Epithelial cell of esophagus (primary cell): ENCODE measurements around the gene ASB16.

Experiments used
- DNase-seq: peaks from one replicate; pipeline ENCODE4 v3.0.0; 2010; ENCODE audit warnings: low read depth
- H3K4me3 ChIP-seq: 2 replicates; pipeline ENCODE4 v1.5.1; 2011; ENCODE audit warnings: mild to moderate bottlenecking, low read length, control low read depth
- TF ChIP-seq, protein P1 (sequence below): IDR thresholded peaks from 2 replicates; pipeline ENCODE4 v1.5.1; 2011; ENCODE audit warnings: low read depth, mild to moderate bottlenecking, low read length, control low read depth, inconsistent platforms; ENCODE audit not compliant: insufficient read depth; ENCODE audit errors: missing control alignments

ASB16 gene

DNA sequence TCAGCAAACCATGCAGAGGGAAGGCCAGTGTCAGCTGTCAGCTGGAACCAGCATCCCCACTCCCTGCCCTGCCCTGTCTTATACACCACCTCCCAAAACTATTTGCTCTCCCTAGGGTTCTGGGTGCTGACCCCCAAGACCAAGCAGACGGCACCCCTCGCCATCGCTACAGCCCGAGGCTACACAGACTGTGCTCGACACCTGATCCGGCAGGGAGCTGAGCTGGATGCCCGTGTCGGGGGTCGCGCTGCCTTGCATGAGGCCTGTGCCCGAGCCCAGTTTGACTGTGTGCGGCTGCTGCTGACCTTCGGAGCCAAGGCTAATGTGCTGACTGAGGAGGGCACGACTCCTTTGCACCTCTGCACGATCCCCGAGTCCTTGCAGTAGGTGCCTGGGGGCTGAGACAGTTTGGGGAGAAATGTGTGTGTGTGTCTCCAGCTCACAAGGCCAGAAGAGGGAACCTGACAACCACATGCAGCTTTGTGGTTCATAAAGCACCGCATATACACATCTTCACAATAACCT is 1.5 kb downstream of the ASB16 start:
- no peak overlapping the region for H3K4me3 ChIP-seq
- TF ChIP-seq, protein P1, sequence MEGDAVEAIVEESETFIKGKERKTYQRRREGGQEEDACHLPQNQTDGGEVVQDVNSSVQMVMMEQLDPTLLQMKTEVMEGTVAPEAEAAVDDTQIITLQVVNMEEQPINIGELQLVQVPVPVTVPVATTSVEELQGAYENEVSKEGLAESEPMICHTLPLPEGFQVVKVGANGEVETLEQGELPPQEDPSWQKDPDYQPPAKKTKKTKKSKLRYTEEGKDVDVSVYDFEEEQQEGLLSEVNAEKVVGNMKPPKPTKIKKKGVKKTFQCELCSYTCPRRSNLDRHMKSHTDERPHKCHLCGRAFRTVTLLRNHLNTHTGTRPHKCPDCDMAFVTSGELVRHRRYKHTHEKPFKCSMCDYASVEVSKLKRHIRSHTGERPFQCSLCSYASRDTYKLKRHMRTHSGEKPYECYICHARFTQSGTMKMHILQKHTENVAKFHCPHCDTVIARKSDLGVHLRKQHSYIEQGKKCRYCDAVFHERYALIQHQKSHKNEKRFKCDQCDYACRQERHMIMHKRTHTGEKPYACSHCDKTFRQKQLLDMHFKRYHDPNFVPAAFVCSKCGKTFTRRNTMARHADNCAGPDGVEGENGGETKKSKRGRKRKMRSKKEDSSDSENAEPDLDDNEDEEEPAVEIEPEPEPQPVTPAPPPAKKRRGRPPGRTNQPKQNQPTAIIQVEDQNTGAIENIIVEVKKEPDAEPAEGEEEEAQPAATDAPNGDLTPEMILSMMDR, result no peak
- DNase-seq, result no peak

- H3K4me3 ChIP-seq, result no peak overlapping the region
- TF ChIP-seq, protein P1, result no peak
- no peak for DNase-seq
These were observed 3.9 kb downstream of the ASB16 start for GRCh38 chr17:44174427-44174826.

- TF ChIP-seq, protein P1, result no peak
- DNase-seq, result peak; percentile 24
- no peak overlapping the region for H3K4me3 ChIP-seq
These were observed 5.8 kb downstream of the ASB16 start for GRCh38 chr17:44176257-44176656.

- no peak for DNase-seq
- no peak overlapping the region for H3K4me3 ChIP-seq
- TF ChIP-seq, protein P1, result no peak
These were observed 6.4 kb downstream of the ASB16 start for GRCh38 chr17:44176671-44177501.

DNA sequence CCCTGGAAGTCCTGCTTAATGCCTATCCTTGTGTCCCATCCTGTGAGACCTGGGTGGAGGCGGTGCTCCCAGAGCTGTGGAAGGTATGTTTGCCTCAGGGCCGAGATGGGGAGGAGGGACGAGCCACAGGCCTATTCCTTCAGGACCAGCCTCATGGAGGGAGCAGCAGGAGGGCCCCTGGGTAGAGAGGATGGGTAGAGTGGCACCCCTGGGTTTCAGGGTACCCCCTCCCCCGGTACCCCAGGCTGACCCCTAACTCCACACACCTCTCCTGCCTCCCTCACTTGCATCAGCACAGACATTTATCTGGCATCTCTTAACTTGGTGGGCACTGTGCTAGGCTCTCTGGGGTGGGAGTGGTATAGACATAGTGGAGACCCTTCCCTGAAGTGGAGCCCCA is 7.1 kb downstream of the ASB16 start:
- no peak overlapping the region for H3K4me3 ChIP-seq
- TF ChIP-seq, protein P1, result no peak
- DNase-seq, result no peak

DNA sequence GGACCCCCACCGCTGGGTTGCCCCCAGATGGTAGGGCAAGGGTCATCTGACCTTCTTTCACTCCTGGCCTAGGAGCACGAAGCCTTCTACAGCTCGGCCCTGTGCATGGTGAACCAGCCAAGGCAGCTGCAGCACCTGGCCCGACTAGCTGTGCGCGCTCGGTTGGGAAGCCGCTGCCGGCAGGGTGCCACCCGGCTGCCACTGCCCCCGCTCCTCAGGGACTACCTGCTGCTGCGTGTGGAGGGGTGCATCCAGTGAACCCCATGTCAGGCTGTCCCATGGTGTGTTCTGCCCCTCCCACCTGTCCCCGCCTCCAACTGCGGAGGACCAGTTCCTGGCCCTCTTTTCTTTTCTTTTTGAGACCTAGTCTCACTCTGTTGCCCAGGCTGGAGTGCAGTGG is 7.6 kb downstream of the ASB16 start:
- no peak for DNase-seq
- TF ChIP-seq, protein P1, result no peak
- no peak overlapping the region for H3K4me3 ChIP-seq

GRCh38 chr17:44183024-44183423 is 12.5 kb downstream of the ASB16 start:
- H3K4me3 ChIP-seq, result no peak overlapping the region
- no peak for DNase-seq
- TF ChIP-seq, protein P1, result no peak
